AG04450 (cell line): ENCODE results near the gene ABCA2. TPM values are rescaled to one million over a fixed set of nuclear protein-coding genes. Genes with fewer than 3 reads are reported as not detected.

Experiments used
- CTCF ChIA-PET: fragments of 300-600, 350-600 bp; formaldehyde crosslinking; extraction: SDS; loops from one replicate; lab custom pipeline; 2022; ENCODE audit warnings: antibody characterized with exemption, inconsistent platforms; lab: Charles Lee
- POLR2A ChIA-PET: fragments of 350-600 bp; formaldehyde crosslinking; extraction: SDS; loops from one replicate; lab custom pipeline; 2021; ENCODE audit warnings: antibody characterized with exemption, inconsistent platforms; lab: Yijun Ruan, JAX
- DNase-seq: peaks from one replicate; pipeline ENCODE4 v3.0.0-alpha.2; 2011; ENCODE audit warnings: low read depth, low spot score
- H3K27ac ChIP-seq: one replicate; pipeline ENCODE4 v1.5.1; 2012; ENCODE audit warnings: low read depth, low read length, control low read depth
- H3K27me3 ChIP-seq: one replicate; pipeline ENCODE4 v1.6.0; 2012; ENCODE audit warnings: low read length; ENCODE audit not compliant: control insufficient read depth, insufficient read depth
- H3K4me3 ChIP-seq: 2 replicates; pipeline ENCODE4 v1.5.1; 2011; ENCODE audit warnings: mild to moderate bottlenecking, low read depth, low read length, control low read depth
- H3K9me3 ChIP-seq: 2 replicates; pipeline ENCODE4 v1.5.1; 2012; ENCODE audit warnings: low read length; ENCODE audit not compliant: control insufficient read depth, insufficient read depth
- CTCF ChIP-seq: IDR thresholded peaks from 2 replicates; pipeline ENCODE4 v1.5.1; 2011; ENCODE audit warnings: low read depth, low read length, control low read depth, inconsistent platforms
- polyA plus RNA-seq: library from polyadenylated mRNA; depleted of rRNA; stranded (reverse); fragments of >200 nt; gene quantifications from 2 replicates; pipeline ENCODE4 v1.2.3, GENCODE V29; 2011

ABCA2 gene
- polyA plus RNA-seq, 1 experiment, result 4.7 TPM

GRCh38 chr9:137056739-137057415 lies 28.8 kb upstream of the ABCA2 start:
- no peak for TF ChIP-seq CTCF
- Histone ChIP-seq H3K27me3 (peaks cover 41% of the 10 kb centered on the region), H3K9me3 (no peaks in the 10 kb centered on the region; the same call in 1 of the 2 replicates), H3K4me3 (no peak overlapping the region), H3K27ac (no peak overlapping the region)
- POLR2A ChIA-PET, result no interaction called here
- no peak for DNase-seq
- CTCF ChIA-PET, result interaction anchor here (1.5 to 5.0 kb wide), 2 partner anchors 9 to 10 kb away, joined by 15 to 58 read pairs; no protein-coding TSS in a partner anchor

- no peak overlapping the region for H3K27ac ChIP-seq
- no peaks in the 10 kb centered on the region; the same call in 1 of the 2 replicates for H3K9me3 ChIP-seq
- ChIA-PET POLR2A (interaction anchor here (0.5 to 1.1 kb wide), 4 partner anchors 8 to 328 kb away, joined by 3 to 10 read pairs (median 4); partner anchors contain the start of gene SAPCD2), CTCF (interaction anchor here (0.6 to 5.0 kb wide), 5 partner anchors 9 to 54 kb away, joined by 3 to 58 read pairs (median 9); no protein-coding TSS in a partner anchor)
- H3K4me3 ChIP-seq, result no peak overlapping the region
- no peak for TF ChIP-seq CTCF
- peaks cover 52% of the 10 kb centered on the region for H3K27me3 ChIP-seq
- no peak for DNase-seq
Observed at GRCh38 chr9:137055385-137056364, 27.6 kb upstream of the ABCA2 start.

- H3K4me3 ChIP-seq, result no peak overlapping the region
- no peak for TF ChIP-seq CTCF
- POLR2A ChIA-PET, result interaction anchor here (1.1 kb wide), 1 partner anchor 327 kb away, joined by 4 read pairs; no protein-coding TSS in a partner anchor
- peaks cover 57% of the 10 kb centered on the region for H3K27me3 ChIP-seq
- H3K9me3 ChIP-seq, result no peaks in the 10 kb centered on the region; the same call in 1 of the 2 replicates
- CTCF ChIA-PET, result interaction anchor here (1.5 to 5.0 kb wide), 3 partner anchors 8 to 26 kb away, joined by 7 to 58 read pairs (median 15); no protein-coding TSS in a partner anchor
- H3K27ac ChIP-seq, result no peak overlapping the region
- no peak for DNase-seq
Observed at GRCh38 chr9:137054932-137055384, 26.9 kb upstream of the ABCA2 start.

- H3K27me3 ChIP-seq, result peaks cover 64% of the 10 kb centered on the region
Observed at GRCh38 chr9:137053944-137054931, 26.2 kb upstream of the ABCA2 start, which contains the start of gene ENTPD2. Gene ENTPD2 (minus strand): TSS chr9:137054061. CDS start chr9:137053997, 64 bp downstream.

More at GRCh38 chr9:137053944-137054931, 26.2 kb upstream of the ABCA2 start, which contains the start of gene ENTPD2:
- no peak for TF ChIP-seq CTCF
- no peak for DNase-seq
- ChIA-PET CTCF (interaction anchor here (1.7 to 5.0 kb wide), 2 partner anchors 12 to 25 kb away, joined by 7 to 58 read pairs; no protein-coding TSS in a partner anchor), POLR2A (interaction anchor here (0.6 kb wide), 1 partner anchor 16 kb away, joined by 6 read pairs; the partner anchor contains the start of gene SAPCD2)
- H3K4me3 ChIP-seq, result no peak within 1 kb of the TSS
- no peaks in the 10 kb centered on the region; the same call in 1 of the 2 replicates for H3K9me3 ChIP-seq
- no peak within 1 kb of the TSS for H3K27ac ChIP-seq
